ENCODE results near the gene TMEM213. TPM values are rescaled to one million over a fixed set of nuclear protein-coding genes. Genes with fewer than 3 reads are reported as not detected.
A peak's percentile ranks its signal among the peaks of the same experiment; 100 is the strongest.

Gene TMEM213
- under 1 TPM in 8 of 10 donors, not detected in 2; 0.04 to 0.20 (median 0.07) TPM for polyA plus RNA-seq (ENCODE audit: insufficient read length in 10 of 10)
- long read RNA-seq, donor 1, partial matches to known transcripts, result 5 of 5 reads
- long read RNA-seq, donor 1, other reads (novel, unspliced or antisense), result 0 of 5 reads
- long read RNA-seq, donor 2, result 0 reads
- long read RNA-seq, donor 3, result 0 reads
- long read RNA-seq, donor 4, result 0 reads
- long read RNA-seq, donor 5, result 0 reads
- long read RNA-seq, donor 6, result 0 reads
- long read RNA-seq, donor 7, partial matches to known transcripts, result 8 of 8 reads
- long read RNA-seq, donor 7, other reads (novel, unspliced or antisense), result 0 of 8 reads
- long read RNA-seq, donor 8, result 0 reads
- long read RNA-seq, donor 9, result 0 reads

GRCh38 chr7:138797715-138798320 is at the start of gene TMEM213, which contains the start of gene ATP6V0A4:
TMEM213 (plus strand) TSS chr7:138797994; CDS start chr7:138798105, 111 bp downstream.
ATP6V0A4 (minus strand) TSS chr7:138798196; CDS start chr7:138771247, 26,949 bp downstream.
- no peak for DNase-seq

GRCh38 chr7:138748666-138749065 is 49.1 kb upstream of the TMEM213 start:
- DNase-seq, result no peak

GRCh38 chr7:138749960-138750359 is 47.8 kb upstream of the TMEM213 start:
- no peak for DNase-seq

GRCh38 chr7:138750473-138750872 is 47.3 kb upstream of the TMEM213 start:
- no peak for DNase-seq

GRCh38 chr7:138750901-138751464 is 46.8 kb upstream of the TMEM213 start:
- no peak for DNase-seq

GRCh38 chr7:138752518-138753149 is 45.2 kb upstream of the TMEM213 start:
- DNase-seq, result peak in 2 of 3 donors; percentile 13 to 22

- DNase-seq, result no peak
Measured at GRCh38 chr7:138753150-138753518, 44.7 kb upstream of the TMEM213 start.

- DNase-seq, result no peak
Measured at GRCh38 chr7:138753610-138754009, 44.2 kb upstream of the TMEM213 start.

- DNase-seq, result peak in 1 of 3 donors; percentile 5
Measured at GRCh38 chr7:138755331-138755747, 42.5 kb upstream of the TMEM213 start.

- peak in 1 of 3 donors; percentile 12 for DNase-seq
Measured at GRCh38 chr7:138755842-138756590, 41.8 kb upstream of the TMEM213 start.

GRCh38 chr7:138756591-138757242 is 41.1 kb upstream of the TMEM213 start:
- DNase-seq, result peak in 1 of 3 donors; percentile 17

GRCh38 chr7:138768241-138768640 is 29.6 kb upstream of the TMEM213 start:
- peak in 1 of 3 donors; percentile 4 for DNase-seq

GRCh38 chr7:138770904-138771303 is 26.9 kb upstream of the TMEM213 start:
- DNase-seq, result no peak

GRCh38 chr7:138773176-138773575 is 24.6 kb upstream of the TMEM213 start:
- no peak for DNase-seq

GRCh38 chr7:138773817-138774216 is 24.0 kb upstream of the TMEM213 start:
- no peak for DNase-seq

GRCh38 chr7:138776166-138776833 is 21.5 kb upstream of the TMEM213 start:
- no peak for DNase-seq

GRCh38 chr7:138781004-138781403 is 16.8 kb upstream of the TMEM213 start:
- no peak for DNase-seq

- no peak for DNase-seq
Measured at GRCh38 chr7:138784692-138785091, 13.1 kb upstream of the TMEM213 start.

- no peak for DNase-seq
Measured at GRCh38 chr7:138785587-138786437, 12.0 kb upstream of the TMEM213 start.
